SK-N-MC (cell line): ENCODE results near the gene GDE1.

Experiments used
- EZH2 ChIP-seq: fragments of 200-600 bp; sonication (generic); IDR thresholded peaks from one replicate; pipeline ENCODE4 v1.6.1; 2017; ENCODE audit warnings: antibody characterized with exemption
- POLR2AphosphoS5 ChIP-seq: IDR thresholded peaks from 2 replicates; pipeline ENCODE4 v1.6.1; 2012; ENCODE audit warnings: mild to moderate bottlenecking, low read depth, low read length, borderline replicate concordance

DNA sequence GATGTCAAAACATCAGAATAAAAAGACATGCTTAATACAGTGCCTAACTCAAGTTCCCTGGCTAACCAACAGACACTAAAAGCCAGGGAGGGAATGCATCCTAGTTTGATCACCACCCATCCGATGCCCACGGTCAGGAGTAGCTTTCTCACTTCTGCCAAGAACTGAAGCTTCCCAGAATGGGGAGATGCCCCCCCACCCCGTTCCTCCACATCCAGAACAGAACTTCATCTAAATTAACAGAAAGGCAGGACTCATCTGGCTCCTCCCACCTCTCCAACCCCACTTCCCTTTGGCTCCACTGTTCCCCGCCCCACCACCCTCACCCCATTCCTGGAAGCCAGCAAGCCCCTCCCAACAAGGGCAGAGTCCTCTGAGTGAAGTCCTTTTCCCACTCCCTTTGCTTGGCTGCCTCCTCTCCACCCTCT is 33.7 kb downstream of the GDE1 start:
- TF ChIP-seq POLR2AphosphoS5: no peak
- TF ChIP-seq EZH2: no peak
